Iris pigment epithelial cell (primary cell): Measurements from ENCODE around the gene TMEM9.

Source experiments
- DNase-seq: peaks from one replicate; pipeline ENCODE4 v3.0.0-alpha.2; 2011; ENCODE audit warnings: low read depth

The TMEM9 gene

GRCh38 chr1:201144701-201145100 is 9.6 kb downstream of the TMEM9 start:
- no peak for DNase-seq

GRCh38 chr1:201143726-201144635 is 10.3 kb downstream of the TMEM9 start:
- no peak for DNase-seq

GRCh38 chr1:201142849-201143725 is 11.2 kb downstream of the TMEM9 start:
- no peak for DNase-seq

- DNase-seq = no peak
Measured at GRCh38 chr1:201142011-201142848, 12.0 kb downstream of the TMEM9 start.

GRCh38 chr1:201141418-201141817 is 12.9 kb downstream of the TMEM9 start:
- DNase-seq = no peak

GRCh38 chr1:201140941-201141260 is 13.4 kb downstream of the TMEM9 start:
- DNase-seq = no peak

- DNase-seq = no peak
Measured at GRCh38 chr1:201140235-201140940, 13.9 kb downstream of the TMEM9 start.

- DNase-seq = no peak
Measured at GRCh38 chr1:201139756-201140155, 14.5 kb downstream of the TMEM9 start.

GRCh38 chr1:201139306-201139705 is 15.0 kb downstream of the TMEM9 start:
- no peak for DNase-seq

- no peak for DNase-seq
Measured at GRCh38 chr1:201138311-201138840, 15.9 kb downstream of the TMEM9 start.

GRCh38 chr1:201137579-201138310 is 16.5 kb downstream of the TMEM9 start:
- peak; percentile 91 for DNase-seq

- no peak for DNase-seq
Measured at GRCh38 chr1:201137024-201137392, 17.3 kb downstream of the TMEM9 start.

GRCh38 chr1:201136355-201137023 is 17.8 kb downstream of the TMEM9 start:
- DNase-seq = no peak

GRCh38 chr1:201134405-201134804 is 19.9 kb downstream of the TMEM9 start:
- DNase-seq = no peak

GRCh38 chr1:201131398-201131797 is 22.9 kb downstream of the TMEM9 start:
- no peak for DNase-seq

GRCh38 chr1:201128962-201129361 is 25.3 kb downstream of the TMEM9 start:
- DNase-seq = no peak

GRCh38 chr1:201128476-201128875 is 25.8 kb downstream of the TMEM9 start:
- no peak for DNase-seq

- DNase-seq = no peak
Measured at GRCh38 chr1:201127755-201128455, 26.4 kb downstream of the TMEM9 start.
